ENCODE results near the gene AKAP10. TPM values are rescaled to one million over a fixed set of nuclear protein-coding genes. Genes with fewer than 3 reads are reported as not detected.
A peak's percentile ranks its signal among the peaks of the same experiment; 100 is the strongest.

AKAP10 gene, protein sequence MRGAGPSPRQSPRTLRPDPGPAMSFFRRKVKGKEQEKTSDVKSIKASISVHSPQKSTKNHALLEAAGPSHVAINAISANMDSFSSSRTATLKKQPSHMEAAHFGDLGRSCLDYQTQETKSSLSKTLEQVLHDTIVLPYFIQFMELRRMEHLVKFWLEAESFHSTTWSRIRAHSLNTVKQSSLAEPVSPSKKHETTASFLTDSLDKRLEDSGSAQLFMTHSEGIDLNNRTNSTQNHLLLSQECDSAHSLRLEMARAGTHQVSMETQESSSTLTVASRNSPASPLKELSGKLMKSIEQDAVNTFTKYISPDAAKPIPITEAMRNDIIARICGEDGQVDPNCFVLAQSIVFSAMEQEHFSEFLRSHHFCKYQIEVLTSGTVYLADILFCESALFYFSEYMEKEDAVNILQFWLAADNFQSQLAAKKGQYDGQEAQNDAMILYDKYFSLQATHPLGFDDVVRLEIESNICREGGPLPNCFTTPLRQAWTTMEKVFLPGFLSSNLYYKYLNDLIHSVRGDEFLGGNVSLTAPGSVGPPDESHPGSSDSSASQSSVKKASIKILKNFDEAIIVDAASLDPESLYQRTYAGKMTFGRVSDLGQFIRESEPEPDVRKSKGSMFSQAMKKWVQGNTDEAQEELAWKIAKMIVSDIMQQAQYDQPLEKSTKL
- 135 and 148 TPM in 2 replicates for total RNA-seq (2013; cell fraction: nucleolus; rRNA removed)
- total RNA-seq (2014; rRNA removed) = 10.8 and 15.9 TPM in 2 replicates
- 15.4 and 16.2 TPM in 2 replicates for total RNA-seq (2014; rRNA removed; fragmentation: Illumina TruSeq; extraction: Trizol)
- total RNA-seq (2021) = 16.7 and 19.3 TPM in 2 replicates
- polyA plus RNA-seq (2011; ENCODE audit: low read depth) = 6.9 TPM
- 23.7 and 29.3 TPM in 2 replicates for polyA plus RNA-seq (2011; rRNA removed)
- 11.9 and 13.0 TPM in 2 replicates for polyA plus RNA-seq (2011; cell fraction: cytosol; rRNA removed)
- polyA plus RNA-seq (2011; cell fraction: nucleus; rRNA removed) = 18.7 and 23.2 TPM in 2 replicates
- 8.1 and 11.6 TPM in 2 replicates for polyA plus RNA-seq (2012)
- 12.3 and 12.6 TPM in 2 replicates for polyA plus RNA-seq (2014; fragmentation: Illumina TruSeq; extraction: Trizol)
- 1 to 10 TPM; 4.3 to 5.1 TPM for polyA plus RNA-seq (2014; fragmentation: Nextera tagmentation; extraction: Ambion mirVana)
- polyA plus RNA-seq (2014; rRNA removed) = 11.2 and 13.3 TPM in 2 replicates
- 10 to 100 TPM; 16.6 to 18.7 TPM for polyA plus RNA-seq (2016; fragmentation: Nextera tagmentation; extraction: Ambion mirVana)
- 35.5 and 65.9 TPM in 2 replicates for polyA minus RNA-seq (2011; rRNA and poly(A)+ RNA removed)
- polyA minus RNA-seq (2011; cell fraction: cytosol; rRNA and poly(A)+ RNA removed) = 11.6 and 13.3 TPM in 2 replicates
- polyA minus RNA-seq (2011; cell fraction: nucleus; rRNA and poly(A)+ RNA removed) = 18.6 and 26.0 TPM in 2 replicates
- Bru-seq, nascent RNA = percentile 81 among the genes with signal in this experiment
- BruChase-seq, experiment 1, labeled RNA remaining after a 6-hour chase = percentile 79 among the genes with signal in this experiment
- BruChase-seq, experiment 2, labeled RNA remaining after a 2-hour chase = percentile 79 among the genes with signal in this experiment
- long read RNA-seq, experiment 1, partial matches to known transcripts = 1 of 2 reads
- long read RNA-seq, experiment 1, other reads (novel, unspliced or antisense) = 1 of 2 reads
- long read RNA-seq, experiment 2, partial matches to known transcripts = 3 of 6 reads
- long read RNA-seq, experiment 2, other reads (novel, unspliced or antisense) = 3 of 6 reads

DNA sequence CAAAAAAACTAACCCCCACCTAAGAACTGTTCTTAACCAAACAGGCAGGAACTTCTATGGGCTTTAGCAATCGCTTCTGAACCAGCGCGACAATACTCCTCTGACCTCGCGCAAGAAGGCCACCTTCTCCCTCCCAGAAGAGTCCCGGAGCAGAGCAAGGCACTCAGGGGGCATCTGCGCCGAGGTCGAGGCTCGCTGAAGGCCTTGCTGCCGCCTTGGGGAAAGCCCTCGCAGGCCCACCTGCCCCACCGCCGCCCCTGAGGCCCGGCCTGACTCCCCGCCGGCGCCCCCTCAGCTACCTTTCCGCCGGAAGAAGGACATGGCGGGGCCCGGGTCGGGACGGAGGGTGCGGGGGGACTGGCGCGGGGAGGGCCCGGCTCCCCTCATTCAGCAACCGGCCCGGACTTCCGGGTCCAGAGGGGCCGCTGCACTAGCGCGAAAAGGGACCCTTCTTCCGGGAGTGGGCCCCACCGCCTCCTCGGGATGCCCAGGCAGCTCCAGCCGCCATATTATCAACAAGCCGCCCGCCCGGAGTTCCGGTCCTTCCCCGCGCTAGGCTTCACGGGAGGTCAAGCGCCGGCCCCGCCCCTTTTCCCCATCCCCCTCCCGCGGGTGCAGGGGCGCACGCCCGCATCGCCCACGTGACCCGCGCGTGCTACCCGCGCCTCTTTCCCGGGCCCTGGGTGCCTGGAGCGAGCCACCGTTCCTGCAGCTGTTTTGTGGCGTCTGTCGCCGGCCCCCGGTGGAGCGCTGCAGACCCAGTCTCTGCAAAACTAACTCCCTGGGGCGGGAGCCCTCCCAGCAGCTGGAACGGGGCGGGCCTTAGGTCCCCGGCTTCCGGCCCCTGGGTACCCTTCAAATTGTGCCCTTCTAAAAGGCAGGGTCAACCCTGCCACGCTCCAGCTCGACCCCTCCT, at the start of gene AKAP10:
TSS of gene AKAP10 (minus strand) at position 536 of the 916 bp plus-strand sequence. CDS start at position 387, 149 bp downstream.
- H3K27me3 ChIP-seq (replicated peaks in 1 of 2; ENCODE audit: control insufficient read depth in 2 of 2, insufficient read depth in 2 of 2, low read length in 1 of 2) = no peaks in the 10 kb centered on the region
- peak within 1 kb of the TSS; percentile 93 for H3K27ac ChIP-seq (ENCODE audit: control insufficient read depth, insufficient read depth)
- H3K4me1 ChIP-seq (ENCODE audit: control insufficient read depth, insufficient read depth, low read length) = peaks cover 6% of the 10 kb centered on the region; the same call in 1 of the 2 replicates
- FAIRE-seq (no peak), DNase-seq (ENCODE audit: low read depth, low spot score) (peak; percentile 60), ATAC-seq (peak; percentile 95)
- POLR2A ChIA-PET = interaction anchor here (1.4 kb wide), 1 partner anchor 9 kb away, joined by 4 read pairs; no protein-coding TSS in a partner anchor
- SMC1A ChIA-PET (ENCODE audit: uncharacterized antibody, unreplicated experiment) = no interaction called here
- peak within 1 kb of the TSS; percentile 73 for H3K4me3 ChIP-seq
- no peaks in the 10 kb centered on the region; a peak in 1 of 4 replicates for H3K36me3 ChIP-seq (ENCODE audit: control insufficient read depth in 2 of 2, insufficient read depth in 2 of 2, low read length in 1 of 2)
- H3K79me2 ChIP-seq (ENCODE audit: control insufficient read depth, insufficient read depth, low read length) = peaks cover 55% of the 10 kb centered on the region
- intact Hi-C loops (cut with micrococcal nuclease; ENCODE audit: unreplicated experiment) = no loop called here
- peak within 1 kb of the TSS; percentile 98 for H3K9ac ChIP-seq (ENCODE audit: control insufficient read depth, insufficient read depth, low read length)
- peak within 1 kb of the TSS; percentile 78 for H2AFZ ChIP-seq (ENCODE audit: control insufficient read depth, low read depth, low read length)
- H3K9me3 ChIP-seq (replicated peaks; ENCODE audit: control insufficient read depth, insufficient read depth, low read length) = no peaks in the 10 kb centered on the region; the same call in 2 of the 3 replicates
- CTCF ChIA-PET = interaction anchor here (0.6 to 2.1 kb wide), 3 partner anchors 15 to 44 kb away, joined by 3 to 15 read pairs (median 10); partner anchors contain the start of gene SPECC1
- BruUV-seq (replicated peaks) = no TSS peak
- in situ Hi-C loops (cut with MboI) = no loop called here
- RAD21 ChIA-PET (ENCODE audit: unreplicated experiment) = interaction anchor here (0.6 kb wide), 1 partner anchor 599 kb away, joined by 3 read pairs; no protein-coding TSS in a partner anchor
- under 1% methylated on average over 56 of the region's 75 CpGs for WGBS (ENCODE audit: insufficient coverage, insufficient replicate concordance, low lambda C conversion rate, missing lambda C conversion rate)
- no peaks in the 10 kb centered on the region for H4K20me1 ChIP-seq (ENCODE audit: control insufficient read depth, insufficient read depth)
- H3K4me2 ChIP-seq (ENCODE audit: control insufficient read depth, insufficient read depth) = peak within 1 kb of the TSS; percentile 97
- TF ChIP-seq NR2C2 (IDR thresholded peaks at IDR 0.05; ENCODE audit: borderline replicate concordance, control insufficient read depth, insufficient read length, low read depth) = no peak
- TF ChIP-seq, protein P1, sequence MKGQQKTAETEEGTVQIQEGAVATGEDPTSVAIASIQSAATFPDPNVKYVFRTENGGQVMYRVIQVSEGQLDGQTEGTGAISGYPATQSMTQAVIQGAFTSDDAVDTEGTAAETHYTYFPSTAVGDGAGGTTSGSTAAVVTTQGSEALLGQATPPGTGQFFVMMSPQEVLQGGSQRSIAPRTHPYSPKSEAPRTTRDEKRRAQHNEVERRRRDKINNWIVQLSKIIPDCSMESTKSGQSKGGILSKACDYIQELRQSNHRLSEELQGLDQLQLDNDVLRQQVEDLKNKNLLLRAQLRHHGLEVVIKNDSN (IDR thresholded peaks at IDR 0.05; ENCODE audit: borderline replicate concordance, extremely low read length, insufficient read depth, low read depth, low read length) = peak; percentile 95
- peak; percentile 82 for TF ChIP-seq POLR2AphosphoS5 (IDR thresholded peaks at IDR 0.05; ENCODE audit: low read length)
- no peak for TF ChIP-seq STAT3 (IDR thresholded peaks at IDR 0.05; ENCODE audit: low read depth, low read length)
- TF ChIP-seq ZSCAN29 (IDR thresholded peaks at IDR 0.05) = no peak
- TF ChIP-seq WRNIP1 (IDR thresholded peaks at IDR 0.05; ENCODE audit: borderline replicate concordance, low read depth, low read length) = no peak
- TF ChIP-seq LARP7 (IDR thresholded peaks at IDR 0.05) = peak; percentile 50; the same call in 1 of the 2 replicates
- TF ChIP-seq ZNF384 (IDR thresholded peaks at IDR 0.05; ENCODE audit: borderline replicate concordance, low read depth, low read length) = no peak
- TF ChIP-seq, protein P2, sequence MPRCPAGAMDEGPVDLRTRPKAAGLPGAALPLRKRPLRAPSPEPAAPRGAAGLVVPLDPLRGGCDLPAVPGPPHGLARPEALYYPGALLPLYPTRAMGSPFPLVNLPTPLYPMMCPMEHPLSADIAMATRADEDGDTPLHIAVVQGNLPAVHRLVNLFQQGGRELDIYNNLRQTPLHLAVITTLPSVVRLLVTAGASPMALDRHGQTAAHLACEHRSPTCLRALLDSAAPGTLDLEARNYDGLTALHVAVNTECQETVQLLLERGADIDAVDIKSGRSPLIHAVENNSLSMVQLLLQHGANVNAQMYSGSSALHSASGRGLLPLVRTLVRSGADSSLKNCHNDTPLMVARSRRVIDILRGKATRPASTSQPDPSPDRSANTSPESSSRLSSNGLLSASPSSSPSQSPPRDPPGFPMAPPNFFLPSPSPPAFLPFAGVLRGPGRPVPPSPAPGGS (IDR thresholded peaks at IDR 0.05; ENCODE audit: borderline replicate concordance, insufficient read depth, low read depth, low read length, poor library complexity, severe bottlenecking) = no peak
- TF ChIP-seq, protein P3, sequence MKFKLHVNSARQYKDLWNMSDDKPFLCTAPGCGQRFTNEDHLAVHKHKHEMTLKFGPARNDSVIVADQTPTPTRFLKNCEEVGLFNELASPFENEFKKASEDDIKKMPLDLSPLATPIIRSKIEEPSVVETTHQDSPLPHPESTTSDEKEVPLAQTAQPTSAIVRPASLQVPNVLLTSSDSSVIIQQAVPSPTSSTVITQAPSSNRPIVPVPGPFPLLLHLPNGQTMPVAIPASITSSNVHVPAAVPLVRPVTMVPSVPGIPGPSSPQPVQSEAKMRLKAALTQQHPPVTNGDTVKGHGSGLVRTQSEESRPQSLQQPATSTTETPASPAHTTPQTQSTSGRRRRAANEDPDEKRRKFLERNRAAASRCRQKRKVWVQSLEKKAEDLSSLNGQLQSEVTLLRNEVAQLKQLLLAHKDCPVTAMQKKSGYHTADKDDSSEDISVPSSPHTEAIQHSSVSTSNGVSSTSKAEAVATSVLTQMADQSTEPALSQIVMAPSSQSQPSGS (IDR thresholded peaks at IDR 0.05; ENCODE audit: low read length) = no peak
- TF ChIP-seq FOXK2 (IDR thresholded peaks at IDR 0.05) = peak; percentile 90
